GM19023 (cell line): Measurements from ENCODE around the gene OFD1.
"Not testable (repeated sequence)": the region's sequence is repeated elsewhere in the genome, so short reads cannot be mapped to it uniquely, and the experiment has no call there.

Source experiments
- ATAC-seq: cut with Tn5 transposase; IDR thresholded peaks from one replicate; pipeline ENCODE4 v1.9.1; 2021; ENCODE audit warnings: mild to moderate bottlenecking, moderate library complexity; ENCODE audit not compliant: unreplicated experiment

The OFD1 gene

DNA sequence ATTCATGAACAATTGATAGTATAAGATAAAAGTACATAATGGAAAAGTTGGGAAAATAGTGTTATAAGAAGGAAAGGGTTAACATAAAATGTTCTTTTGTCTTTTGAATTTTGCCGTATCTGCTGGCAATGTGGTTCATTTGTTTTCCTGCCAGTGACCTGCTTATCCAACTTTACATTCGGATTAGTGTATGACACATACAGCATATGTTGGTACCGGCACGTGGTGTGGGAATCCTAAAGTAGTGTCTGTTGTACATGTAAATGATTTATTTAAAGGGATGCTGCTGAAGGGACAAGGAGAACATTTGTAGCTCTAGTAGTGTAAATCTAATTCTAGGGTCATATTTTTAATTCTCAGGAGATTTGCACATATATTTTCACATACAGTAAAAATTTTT lies 34.2 kb upstream of the OFD1 start:
- ATAC-seq = no peak

DNA sequence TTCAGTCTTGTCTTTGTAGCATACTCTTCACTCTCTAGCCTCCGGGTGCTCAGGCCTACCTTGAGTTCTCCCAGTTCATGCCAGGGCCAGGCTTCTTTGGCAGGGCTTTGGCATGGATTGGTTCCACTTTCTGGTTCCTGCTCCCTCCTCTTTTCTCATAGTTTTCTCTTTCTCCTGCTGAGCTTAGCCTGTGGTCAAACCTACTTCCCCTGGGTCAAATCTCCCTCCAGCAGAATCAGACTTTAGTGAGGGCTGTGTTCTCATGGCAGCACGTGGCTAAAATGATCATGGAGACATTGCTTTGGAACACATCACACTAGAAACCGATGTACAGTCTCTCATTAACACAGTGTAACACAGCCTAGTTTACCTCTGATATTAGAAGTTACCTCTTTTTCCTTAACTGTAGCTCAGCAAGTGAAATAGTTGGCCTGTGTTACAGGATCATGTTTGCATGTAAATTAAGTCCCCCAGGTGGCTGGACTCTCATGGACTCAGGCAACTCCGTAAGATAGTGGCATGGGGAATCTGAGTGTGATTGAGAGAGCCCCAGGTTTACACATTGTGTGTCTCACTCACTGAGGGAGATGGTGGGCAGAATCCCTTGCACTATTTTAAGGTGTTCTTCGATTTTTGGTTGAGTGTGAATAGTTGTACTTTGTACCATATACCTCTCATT lies 32.3 kb upstream of the OFD1 start:
- ATAC-seq = no peak

DNA sequence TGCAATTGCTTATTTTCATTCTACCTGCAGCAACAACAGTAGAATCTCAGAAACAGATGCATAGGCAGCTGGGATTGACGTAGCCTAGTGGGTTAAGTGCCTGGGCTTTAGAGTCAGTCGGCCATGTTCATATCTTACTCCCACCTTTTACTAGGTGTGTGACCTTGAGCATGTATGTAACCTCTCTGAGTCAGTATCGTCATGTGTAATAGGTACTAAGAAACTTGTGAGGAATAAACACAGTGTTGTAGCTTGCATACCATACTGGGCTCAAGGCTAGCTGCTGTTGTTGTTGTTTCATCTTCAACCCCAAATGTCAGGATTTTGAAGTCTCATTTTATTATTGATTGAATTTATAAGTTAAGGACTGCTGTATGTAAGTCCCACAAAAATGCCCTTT lies 31.4 kb upstream of the OFD1 start:
- no peak for ATAC-seq

DNA sequence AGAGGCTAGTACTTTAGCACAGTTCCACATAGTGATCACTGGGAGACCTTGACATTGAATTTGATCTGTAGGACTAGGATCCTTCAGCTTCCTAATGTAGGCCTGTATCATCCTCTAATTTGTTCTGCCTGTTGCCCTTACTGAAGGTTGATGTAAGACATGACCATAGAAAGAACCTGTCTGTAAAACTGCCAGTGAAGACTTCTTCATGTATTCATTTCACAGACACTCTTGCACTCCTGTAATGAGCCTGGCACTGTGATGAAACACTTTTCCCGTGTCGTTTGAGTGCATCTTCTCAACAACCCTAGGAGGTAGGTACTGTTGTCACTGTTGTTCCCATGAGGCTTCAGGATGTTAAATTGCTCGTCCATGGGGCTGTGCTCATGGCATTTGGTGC lies 31.0 kb upstream of the OFD1 start:
- ATAC-seq = no peak

DNA sequence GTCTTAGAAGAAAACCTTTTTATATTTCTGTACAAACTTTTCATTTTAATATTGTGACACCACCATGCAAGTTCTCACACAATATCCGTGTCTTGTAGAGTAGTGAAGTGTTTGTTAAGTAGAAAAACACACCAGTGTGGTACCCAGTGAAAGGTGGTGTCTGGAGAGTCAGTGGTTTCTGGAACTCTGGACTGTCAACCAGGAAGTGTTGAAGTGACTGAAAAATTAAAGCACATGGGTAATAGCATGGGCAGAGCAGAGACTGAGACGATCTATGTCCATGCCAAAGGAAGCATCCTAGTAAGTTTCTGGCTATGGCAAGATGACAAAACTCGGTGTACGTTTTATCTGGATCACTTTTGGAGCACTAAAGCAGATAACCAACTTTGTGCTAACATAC lies 23.4 kb upstream of the OFD1 start:
- no peak for ATAC-seq

DNA sequence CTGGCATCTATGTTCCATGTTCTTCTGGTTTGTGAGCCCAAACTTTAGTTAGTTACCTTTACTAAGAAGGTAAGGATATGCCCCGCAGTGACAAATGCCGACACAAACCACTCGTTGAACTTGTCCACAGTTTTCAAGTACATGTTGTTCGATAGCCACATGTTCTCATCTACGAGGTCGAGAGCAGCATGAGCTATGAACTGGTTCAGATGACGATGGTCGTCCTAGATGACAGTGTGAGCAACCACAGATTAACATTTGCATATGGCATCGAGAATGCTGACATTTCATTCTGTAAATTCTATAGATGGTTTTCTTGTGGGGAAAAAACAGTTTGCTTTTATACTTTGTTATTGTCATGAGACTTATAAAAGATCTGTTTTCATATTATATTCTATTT lies 18.1 kb upstream of the OFD1 start:
- no peak for ATAC-seq

DNA sequence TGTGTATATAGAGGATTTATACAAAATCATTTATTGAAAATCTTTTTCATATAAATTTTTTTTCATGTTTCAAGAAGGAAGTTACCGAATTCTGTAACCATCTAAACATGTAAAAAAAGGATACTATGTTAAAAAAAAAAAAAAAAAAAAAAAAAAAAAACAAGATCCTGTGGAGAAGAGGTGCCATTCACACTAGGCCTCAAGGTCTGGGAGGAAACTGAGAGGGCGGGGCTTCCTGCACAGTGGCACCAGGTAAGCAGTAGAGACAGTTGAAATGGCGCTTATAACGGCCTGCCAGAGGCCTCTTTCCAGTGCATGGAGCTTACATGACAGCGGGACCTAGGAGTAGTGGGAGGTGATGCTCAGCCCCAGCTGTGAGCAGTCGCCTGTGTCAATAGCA lies 17.6 kb upstream of the OFD1 start:
- ATAC-seq = no peak

DNA sequence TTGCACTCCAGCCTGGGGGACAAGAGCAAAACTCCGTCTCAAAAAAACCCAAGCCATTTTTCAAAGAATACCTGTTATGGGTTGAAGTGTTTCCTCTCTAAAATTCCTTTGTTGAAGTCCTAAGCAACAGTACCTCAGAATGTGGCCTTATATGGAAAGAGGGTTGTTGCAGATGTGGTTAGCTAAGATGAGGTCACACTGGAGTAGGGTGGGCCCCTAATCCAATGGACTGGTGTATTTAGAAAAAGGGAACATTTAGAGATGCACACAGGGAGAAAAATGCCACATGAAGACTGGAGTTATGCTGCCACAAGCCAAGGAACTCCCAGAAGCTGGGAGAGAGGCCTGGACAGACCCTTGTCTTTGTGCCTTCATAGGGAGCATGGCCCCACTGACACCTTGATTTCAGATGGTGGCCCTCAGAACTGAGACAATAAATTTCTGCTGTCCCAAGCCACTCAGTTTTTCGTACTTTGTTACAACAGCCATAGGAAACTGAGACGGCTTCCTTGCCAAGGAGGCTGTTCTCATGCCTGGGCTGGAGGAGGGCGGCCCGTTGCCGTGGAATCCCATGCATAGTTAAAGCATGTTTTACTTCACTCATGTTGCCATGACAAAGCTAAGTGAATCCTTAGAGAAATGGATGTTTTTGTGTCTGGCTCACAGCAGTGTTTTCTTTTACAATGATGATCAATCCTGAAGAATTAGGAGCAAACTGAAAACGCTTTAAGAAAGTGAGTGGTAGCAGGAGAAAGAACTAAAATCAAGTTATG lies 16.7 kb upstream of the OFD1 start:
- no peak for ATAC-seq

DNA sequence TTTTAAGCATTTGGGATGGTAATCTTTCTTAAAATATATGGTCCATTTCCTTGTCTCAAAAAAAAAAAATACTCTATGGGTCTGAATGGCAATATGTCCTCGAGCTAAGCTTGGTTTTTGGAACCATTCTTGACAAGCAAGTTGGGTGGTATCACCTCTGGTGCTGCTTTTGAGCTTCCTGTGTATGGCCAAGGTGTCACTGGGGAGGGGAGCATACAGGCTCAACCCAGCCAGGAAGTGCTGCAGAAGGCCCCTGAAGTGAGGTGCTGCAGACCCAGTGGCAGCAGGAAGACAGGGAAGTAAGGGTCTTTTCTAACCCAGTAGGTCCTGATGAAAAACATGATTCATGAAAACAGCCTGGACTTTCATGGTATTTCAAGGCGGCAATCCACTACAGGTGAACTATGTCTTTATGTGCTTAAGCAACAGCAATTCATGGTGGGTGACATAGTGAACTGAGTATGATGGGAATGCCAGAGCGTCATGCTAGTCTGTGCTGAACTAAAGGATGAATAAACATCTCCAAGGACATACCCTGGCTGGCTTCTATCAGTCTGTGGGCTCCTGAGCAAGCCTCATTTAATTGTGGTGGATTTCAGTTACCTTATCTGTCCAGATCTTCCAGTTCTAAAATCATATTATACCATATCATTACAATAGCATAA lies 15.2 kb upstream of the OFD1 start:
- ATAC-seq = no peak

DNA sequence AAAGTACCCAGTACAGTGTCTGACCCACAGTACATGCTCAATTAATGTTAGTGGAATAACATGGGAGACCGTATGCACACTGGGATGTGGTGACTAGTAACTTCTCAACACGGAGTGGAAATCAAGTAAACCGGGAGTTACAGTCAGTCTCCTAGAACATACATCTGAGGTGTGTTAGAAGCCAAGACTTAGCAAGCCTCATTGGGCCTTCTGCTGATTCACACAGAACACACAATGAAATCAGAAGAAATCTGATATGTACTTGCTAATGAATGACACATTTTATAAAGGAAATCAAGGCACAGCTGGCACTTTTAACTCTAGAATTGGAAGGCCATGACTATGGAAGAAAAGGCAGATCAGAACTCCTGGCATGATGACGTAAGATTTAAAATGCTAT lies 13.2 kb upstream of the OFD1 start:
- ATAC-seq = no peak

DNA sequence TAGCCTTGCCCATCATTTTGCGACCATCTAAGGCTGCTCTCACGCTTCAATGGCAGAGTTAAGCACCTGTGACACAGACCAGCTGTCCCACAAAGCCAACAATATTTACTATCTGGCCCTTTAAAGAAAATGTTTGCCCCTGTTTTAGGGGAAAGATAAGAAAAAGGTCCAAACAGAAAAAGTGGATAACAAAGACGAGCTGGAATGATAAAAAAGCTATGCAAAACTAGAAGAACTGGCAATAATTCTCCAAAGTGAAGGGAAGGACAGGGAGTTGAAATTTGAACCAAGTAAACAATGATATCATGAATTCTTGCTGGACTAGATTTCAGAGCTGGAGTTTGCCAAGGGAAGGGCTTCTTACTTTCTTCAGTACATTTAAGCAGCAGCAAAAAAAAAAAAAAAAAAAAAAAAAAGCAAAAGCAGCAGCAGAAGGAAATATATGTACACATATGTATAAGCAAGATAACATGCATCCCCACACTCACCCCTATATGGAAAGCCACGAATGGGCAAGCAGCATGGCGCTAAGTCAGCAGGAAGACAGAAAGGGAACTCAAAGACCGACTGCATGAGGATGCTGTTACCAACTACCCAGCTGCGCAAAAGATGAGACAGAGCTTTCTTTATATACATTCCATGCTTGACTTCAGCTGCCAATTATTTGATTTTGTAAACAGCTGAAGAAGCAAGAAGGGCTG lies 12.6 kb upstream of the OFD1 start:
- ATAC-seq = no peak

DNA sequence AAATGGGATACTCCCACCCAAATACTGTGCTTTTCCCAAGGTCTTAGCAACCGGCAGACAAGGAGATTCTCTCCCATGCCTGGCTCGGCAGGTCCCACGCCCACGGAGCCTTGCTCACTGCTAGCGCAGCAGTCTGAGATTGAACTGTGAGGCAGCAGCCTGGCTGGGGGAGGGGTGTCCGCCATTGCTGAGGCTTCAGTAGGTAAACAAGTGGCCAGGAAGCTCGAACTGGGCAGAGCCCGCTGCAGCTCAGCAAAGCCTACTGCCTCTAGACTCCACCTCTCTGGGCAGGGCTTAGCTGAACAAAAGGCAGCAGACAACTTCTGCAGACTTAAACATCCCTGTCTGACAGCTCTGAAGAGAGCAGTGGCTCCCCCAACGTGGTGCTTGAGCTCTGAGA lies 9.7 kb upstream of the OFD1 start:
- ATAC-seq = not testable (repeated sequence)

DNA sequence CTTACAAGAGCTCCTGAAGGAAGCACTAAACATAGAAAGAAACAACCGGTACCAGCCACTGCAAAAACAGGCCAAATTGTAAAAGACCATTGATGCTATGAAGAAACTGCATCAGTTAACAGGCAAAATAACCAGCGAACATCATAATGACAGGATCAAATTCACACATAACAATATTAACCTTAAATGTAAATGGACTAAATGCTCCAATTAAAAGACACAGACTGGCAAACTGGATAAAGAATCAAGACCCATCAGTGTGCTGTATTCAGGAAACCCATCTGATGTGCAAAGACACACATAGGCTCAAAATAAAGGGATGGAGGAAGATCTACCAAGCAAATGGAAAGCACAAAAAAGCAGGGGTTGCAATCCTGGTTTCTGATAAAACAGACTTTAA lies 8.0 kb upstream of the OFD1 start:
- not testable (repeated sequence) for ATAC-seq

DNA sequence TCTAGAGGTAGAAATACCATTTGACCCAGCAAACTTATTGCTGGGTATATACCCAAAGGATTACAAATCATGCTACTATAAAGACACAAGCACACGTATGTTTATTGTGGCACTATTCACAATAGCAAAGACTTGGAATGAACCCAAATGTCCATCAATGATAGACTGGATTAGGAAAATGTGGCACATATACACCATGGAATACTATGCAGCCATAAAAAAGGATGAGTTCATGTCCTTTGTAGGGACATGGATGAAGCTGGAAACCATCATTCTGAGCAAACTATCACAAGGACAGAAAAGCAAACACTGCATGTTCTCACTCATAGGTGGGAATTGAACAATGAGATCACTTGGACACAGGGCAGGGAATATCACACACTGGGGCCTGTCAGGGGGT lies 4.0 kb upstream of the OFD1 start:
- ATAC-seq = not testable (repeated sequence)

DNA sequence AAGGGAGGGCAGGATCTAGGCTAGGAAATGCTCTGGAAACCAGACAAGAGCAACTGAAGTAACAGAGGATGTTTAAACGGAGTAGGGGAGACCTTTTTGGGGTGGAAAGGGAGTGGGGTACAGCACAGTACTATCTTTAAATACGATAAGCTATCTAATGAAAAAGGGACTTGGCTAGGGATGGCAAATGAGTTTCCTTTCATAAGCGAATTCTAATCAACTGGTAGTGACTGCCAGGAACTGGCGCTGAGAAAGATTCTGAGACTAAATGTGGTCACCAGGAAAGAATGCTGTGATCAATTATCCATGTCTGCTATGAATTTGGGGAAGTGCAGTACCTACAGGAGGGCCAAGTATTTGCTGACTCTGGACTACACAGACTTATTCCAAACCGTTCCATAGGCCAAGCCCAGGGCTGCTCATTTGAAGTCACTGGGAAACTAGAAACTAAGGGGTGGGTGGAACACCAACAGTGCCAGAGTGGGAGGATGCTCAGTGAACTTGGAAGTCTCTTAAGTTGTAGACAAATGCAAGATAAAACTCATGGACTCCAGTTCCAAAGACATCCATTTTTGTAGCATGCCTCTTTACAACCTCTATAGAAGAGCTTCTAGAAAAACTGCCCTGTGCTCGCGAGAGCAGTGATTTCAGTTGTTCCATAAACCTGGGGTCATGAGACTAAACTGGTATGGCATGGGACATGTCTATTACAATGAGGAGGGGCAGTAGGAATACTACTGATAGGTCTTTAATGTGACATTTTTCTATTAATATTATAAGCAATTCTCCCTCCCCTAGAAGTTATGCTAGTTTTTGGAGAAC lies 2.1 kb upstream of the OFD1 start:
- no peak for ATAC-seq

DNA sequence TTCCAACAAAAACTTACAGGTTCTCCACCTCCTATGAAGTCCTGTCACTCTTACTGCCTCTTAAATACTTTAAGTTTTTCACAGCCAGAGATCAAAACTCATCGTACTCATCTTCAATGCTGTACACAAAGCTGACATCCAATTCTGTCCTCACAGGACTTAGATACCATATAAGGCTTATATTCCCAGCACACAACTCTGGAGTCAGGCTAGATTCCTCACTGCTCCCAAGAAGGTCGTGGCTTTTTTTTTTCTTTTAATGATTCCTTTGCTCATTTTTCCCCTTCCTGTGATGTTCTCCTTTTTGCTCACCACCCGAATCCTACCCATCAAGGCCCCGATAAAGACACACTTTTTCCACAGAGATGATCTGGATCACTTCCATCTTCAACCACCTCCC lies 1.0 kb upstream of the OFD1 start:
- no peak for ATAC-seq

DNA sequence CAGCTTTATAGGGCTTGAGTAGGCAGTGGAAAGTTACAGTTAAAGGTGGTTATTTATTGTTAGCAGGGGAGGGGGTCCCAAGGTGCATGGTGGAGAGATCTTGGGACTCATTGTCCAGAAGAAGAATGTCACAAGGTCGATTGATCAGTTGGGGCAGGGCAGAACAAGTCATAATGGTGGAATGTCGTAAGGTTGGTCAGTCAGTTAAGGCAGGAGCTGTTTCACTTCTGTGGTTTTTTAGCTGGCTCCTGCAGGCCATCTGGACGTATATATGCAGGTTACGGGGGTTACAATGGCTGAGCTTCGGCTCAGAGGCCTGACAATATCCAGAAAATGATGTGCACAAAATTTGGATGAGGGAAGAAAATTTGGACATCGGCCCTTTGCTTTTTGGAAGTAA lies 7.1 kb downstream of the OFD1 start:
- no peak for ATAC-seq

DNA sequence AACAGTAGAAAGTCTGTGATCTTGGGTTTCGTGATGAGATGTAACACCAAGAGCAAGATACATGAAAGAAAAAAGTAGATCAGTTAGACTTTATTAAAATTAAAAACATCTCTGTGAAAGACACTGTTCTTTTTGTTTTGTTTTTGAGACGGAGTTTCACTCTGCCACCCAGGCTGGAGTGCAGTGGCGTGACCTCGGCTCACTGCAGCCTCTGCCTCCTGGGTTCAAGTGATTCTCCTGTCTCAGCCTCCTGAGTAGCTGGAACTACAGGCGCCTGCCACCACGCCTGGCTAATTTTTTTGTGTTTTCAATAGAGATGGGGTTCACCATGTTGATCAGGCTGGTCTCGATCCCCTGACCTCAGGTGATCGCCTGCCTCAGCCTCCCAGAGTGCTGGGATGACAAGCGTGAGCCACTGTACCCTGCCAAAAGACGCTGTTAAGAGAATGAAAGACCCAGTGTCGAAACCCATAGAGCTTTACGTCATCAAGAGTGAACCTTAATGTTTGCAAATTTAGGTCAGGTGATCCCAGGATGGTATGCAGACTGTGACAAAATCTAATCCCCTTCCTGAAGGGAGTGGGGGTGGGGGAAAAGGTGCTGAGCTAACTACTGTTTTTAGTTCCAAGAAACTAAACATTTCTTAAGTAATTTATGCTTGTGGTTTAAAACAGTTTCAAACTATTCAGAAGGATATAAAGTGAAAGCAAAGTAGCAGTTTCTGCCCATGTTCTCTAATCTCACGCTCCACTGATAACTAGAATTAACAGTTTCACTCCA lies 8.0 kb downstream of the OFD1 start:
- ATAC-seq = peak; percentile 87

DNA sequence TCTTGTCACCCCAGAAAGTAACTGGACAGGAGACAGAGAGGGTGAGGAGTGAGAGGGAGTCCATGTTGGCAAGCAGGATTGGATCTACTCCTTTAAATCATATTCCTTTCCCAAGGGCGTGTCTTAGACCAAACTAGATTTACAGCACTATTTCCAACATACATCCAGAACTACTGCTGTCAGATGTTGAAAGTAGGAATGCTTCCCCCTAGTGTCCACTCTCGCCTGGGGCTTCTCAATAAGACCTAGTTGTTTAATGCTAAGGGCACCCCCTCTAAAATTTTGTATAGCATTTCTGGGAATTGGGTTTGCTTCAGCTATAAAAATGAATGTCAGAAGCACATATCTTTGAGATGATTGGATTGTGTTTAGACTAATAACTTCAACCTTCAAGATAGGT lies 13.3 kb downstream of the OFD1 start:
- ATAC-seq = no peak

DNA sequence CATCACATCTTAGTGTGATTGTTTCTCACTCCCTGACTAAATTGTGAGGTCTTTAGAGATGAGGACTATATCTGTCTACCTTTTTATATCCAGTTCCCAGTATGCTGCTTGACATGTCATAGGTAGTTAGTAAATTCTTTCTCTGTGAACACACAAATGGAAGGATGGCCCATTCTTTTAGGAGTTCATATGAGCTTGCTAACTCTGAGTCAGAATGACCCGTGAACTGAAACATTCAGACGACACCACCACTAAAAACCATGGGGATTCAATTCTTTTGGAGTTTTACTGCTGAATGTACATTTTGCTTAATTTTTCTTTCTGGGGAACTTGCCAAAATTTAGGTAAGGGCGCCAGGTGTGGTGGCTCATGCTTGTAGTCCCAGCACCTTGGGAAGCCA lies 13.9 kb downstream of the OFD1 start:
- ATAC-seq = no peak
